Lower lobe of right lung (tissue), 2 donors: Measurements from ENCODE around the gene FN3K. TPM values are rescaled to one million over a fixed set of nuclear protein-coding genes. Genes with fewer than 3 reads are reported as not detected.
"Not testable (repeated sequence)": the region's sequence is repeated elsewhere in the genome, so short reads cannot be mapped to it uniquely, and the experiment has no call there.

Experiments used
- ATAC-seq, 2 donors: fragments of 200-7000 bp; cut with Tn5 transposase; one replicate each; pipeline ENCODE4 v1.9.1; 2020 to 2022; ENCODE audit warnings: mild to moderate bottlenecking in 2 of 2, moderate library complexity in 2 of 2
- DNase-seq: peaks from one replicate; pipeline ENCODE4 v3.0.0-alpha.2; 2020
- H3K27ac ChIP-seq: fragments of 200-600 bp; one replicate; pipeline ENCODE4 v1.8.0; 2022
- H3K27me3 ChIP-seq: fragments of 200-600 bp; one replicate; pipeline ENCODE4 v1.8.0; 2022; ENCODE audit warnings: low read depth
- H3K36me3 ChIP-seq: fragments of 200-600 bp; one replicate; pipeline ENCODE4 v1.8.0; 2022; ENCODE audit warnings: mild to moderate bottlenecking
- H3K4me1 ChIP-seq: fragments of 200-600 bp; one replicate; pipeline ENCODE4 v1.8.0; 2022
- H3K4me3 ChIP-seq: fragments of 200-600 bp; one replicate; pipeline ENCODE4 v1.8.0; 2022; ENCODE audit warnings: mild to moderate bottlenecking
- H3K9me3 ChIP-seq: fragments of 200-600 bp; one replicate; pipeline ENCODE4 v1.8.0; 2022
- CTCF ChIP-seq: fragments of 200-600 bp; IDR thresholded peaks from one replicate; pipeline ENCODE4 v1.8.0; 2022; ENCODE audit warnings: antibody characterized with exemption, mild to moderate bottlenecking
- intact Hi-C: fragments of 100-400 bp; cut with DNase I; formaldehyde crosslinking; loops from one replicate; pipeline ENCODE4 v1.11.0; 2022
- total RNA-seq: library from RNA; stranded (reverse); fragmentation: NEBNext Ultra II Directional; extraction: Animal tissue kit (Norgen Biotek cat#: 25700); gene quantifications from one replicate; pipeline ENCODE4 v1.2.1, GENCODE V29; 2021
- donor health status: DM: no; HTN: yes; CAD: no; lungs with severe emphysema.

FN3K gene
- total RNA-seq, 1 donor from 2014 or later: 27.9 TPM

DNA sequence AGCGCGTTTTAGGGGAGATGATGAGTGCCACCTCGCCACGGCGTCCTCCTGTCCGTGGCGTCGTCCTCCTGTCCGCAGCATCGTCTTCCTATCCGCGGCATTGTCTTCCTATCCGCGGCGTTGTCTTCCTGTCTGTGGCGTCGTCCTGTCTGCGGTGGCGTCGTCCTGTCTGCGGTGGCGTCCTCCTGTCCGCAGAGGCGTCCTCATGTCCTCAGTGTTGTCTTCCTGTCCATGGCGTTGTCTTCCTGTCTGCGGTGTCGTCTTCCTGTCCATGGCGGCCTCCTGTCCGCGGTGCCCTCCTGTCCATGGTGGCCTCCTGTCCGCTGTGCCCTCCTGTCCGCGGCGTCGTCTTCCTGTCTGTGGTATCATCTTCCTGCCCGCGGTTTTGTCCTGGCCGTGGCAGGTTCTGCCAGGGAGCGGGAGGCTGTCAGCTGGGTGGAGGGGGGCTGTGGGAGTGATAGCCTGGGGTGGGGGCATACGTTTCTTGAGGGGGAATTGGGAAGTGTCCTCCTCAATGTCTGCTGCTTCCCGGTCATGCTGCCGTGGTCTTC lies 47.3 kb downstream of the FN3K start:
- H3K9me3 ChIP-seq: no peaks in the 10 kb centered on the region
- H3K36me3 ChIP-seq: peaks cover 27% of the 10 kb centered on the region
- DNase-seq (no peak), ATAC-seq (peak in 1 of 2 donors; percentile 14)
- peak overlapping the region; percentile 59 for H3K27ac ChIP-seq
- no peak for TF ChIP-seq CTCF
- intact Hi-C loops: loop anchor here (10.0 kb wide), 1 partner anchor 132 kb away; no protein-coding TSS in a partner anchor
- H3K4me1 ChIP-seq: peaks cover 7% of the 10 kb centered on the region
- H3K27me3 ChIP-seq: no peaks in the 10 kb centered on the region
- no peak overlapping the region for H3K4me3 ChIP-seq

DNA sequence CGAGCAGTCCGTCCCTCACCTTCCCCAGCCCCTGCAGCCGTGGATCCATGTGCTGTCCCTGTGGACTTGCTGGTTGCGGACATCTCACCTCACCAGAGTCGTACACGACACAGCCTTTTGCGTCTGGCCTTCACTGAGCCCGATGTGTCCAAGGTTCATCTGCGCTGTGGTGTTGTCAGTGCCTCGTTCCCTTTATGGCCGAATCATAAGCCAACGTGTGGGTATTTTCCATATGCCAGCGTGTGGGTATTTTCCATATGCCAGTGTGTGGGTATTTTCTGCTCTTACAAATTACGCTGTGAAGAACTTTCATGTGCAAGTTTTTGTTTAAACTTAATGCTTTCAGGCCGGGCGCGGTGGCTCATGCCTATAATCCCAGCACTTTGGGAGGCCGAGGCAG lies 48.1 kb downstream of the FN3K start:
- no peak overlapping the region for H3K4me3 ChIP-seq
- TF ChIP-seq CTCF: no peak
- H3K4me1 ChIP-seq: peaks cover 7% of the 10 kb centered on the region
- no peak overlapping the region for H3K27ac ChIP-seq
- DNase-seq (no peak), ATAC-seq (no peak)
- intact Hi-C loops: loop anchor here (10.0 kb wide), 1 partner anchor 131 kb away; no protein-coding TSS in a partner anchor
- no peaks in the 10 kb centered on the region for H3K27me3 ChIP-seq
- H3K9me3 ChIP-seq: no peaks in the 10 kb centered on the region
- peaks cover 25% of the 10 kb centered on the region for H3K36me3 ChIP-seq

GRCh38 chr17:82785581-82785980 lies 50.2 kb downstream of the FN3K start:
- intact Hi-C loops: loop anchor here (10.0 kb wide), 1 partner anchor 129 kb away; no protein-coding TSS in a partner anchor
- H3K36me3 ChIP-seq: peaks cover 25% of the 10 kb centered on the region
- H3K27me3 ChIP-seq, H3K4me1 ChIP-seq, ATAC-seq, DNase-seq, H3K27ac ChIP-seq, H3K9me3 ChIP-seq, H3K4me3 ChIP-seq: not testable (repeated sequence)

GRCh38 chr17:82786427-82786826 lies 51.0 kb downstream of the FN3K start:
- Histone ChIP-seq H3K9me3 (no peaks in the 10 kb centered on the region), H3K4me3 (no peak overlapping the region), H3K4me1 (peaks cover 7% of the 10 kb centered on the region), H3K36me3 (peaks cover 25% of the 10 kb centered on the region), H3K27me3 (no peaks in the 10 kb centered on the region), H3K27ac (no peak overlapping the region)
- DNase-seq: no peak
- no peak for ATAC-seq
- TF ChIP-seq CTCF: no peak
- intact Hi-C loops: loop anchor here (10.0 kb wide), 1 partner anchor 128 kb away; no protein-coding TSS in a partner anchor

DNA sequence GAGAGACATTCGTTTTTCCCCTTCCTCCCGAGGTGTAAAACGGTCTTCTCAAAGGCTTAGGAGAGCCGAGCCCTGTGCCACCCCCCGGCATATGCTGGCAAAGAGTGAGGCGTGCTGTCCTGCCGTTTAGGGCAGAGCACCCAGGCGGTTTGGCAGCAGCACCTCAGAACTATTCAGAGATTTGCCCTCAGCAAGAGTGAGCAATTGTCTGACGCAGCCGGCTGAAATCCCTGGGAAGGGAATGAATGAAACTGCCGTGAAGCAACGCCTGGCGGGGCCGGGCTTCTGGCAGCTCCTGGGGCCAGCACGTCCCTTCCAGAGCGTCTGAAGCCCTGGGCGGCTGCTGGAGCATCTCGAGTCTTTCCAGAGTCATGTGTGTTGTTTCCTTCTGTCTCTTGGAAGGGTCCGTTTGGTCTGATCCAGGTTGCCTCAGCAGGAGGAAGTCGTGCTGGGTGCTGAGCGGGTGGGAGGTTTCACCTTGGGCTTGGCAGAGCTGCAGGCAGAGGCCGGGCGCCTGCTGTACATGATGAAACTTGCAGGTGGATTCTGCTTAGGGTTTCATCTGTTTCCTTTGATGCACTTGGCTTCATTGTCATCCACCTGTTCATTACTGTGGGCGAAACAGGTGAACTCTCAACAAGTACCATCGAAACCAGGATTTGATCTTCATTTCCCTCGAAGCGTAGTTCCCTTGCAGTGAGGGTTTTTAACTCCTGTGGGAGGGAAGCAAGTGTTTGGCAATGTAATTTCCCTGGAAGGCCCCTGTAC lies 51.9 kb downstream of the FN3K start:
- Histone ChIP-seq H3K27ac (no peak overlapping the region), H3K4me3 (no peak overlapping the region), H3K9me3 (no peaks in the 10 kb centered on the region), H3K27me3 (no peaks in the 10 kb centered on the region), H3K36me3 (peaks cover 18% of the 10 kb centered on the region), H3K4me1 (peaks cover 3% of the 10 kb centered on the region)
- ATAC-seq: no peak
- intact Hi-C loops: loop anchor here (10.0 kb wide), 1 partner anchor 128 kb away; no protein-coding TSS in a partner anchor
- no peak for TF ChIP-seq CTCF
- DNase-seq: no peak
